NCI-H345 treated with DMSO at 0.1 percent for 48 hours (cell line): ENCODE results near the gene SVIL.
"Not testable (repeated sequence)": the region's sequence is repeated elsewhere in the genome, so short reads cannot be mapped to it uniquely, and the experiment has no call there.

Experiments used
- DNase-seq: peaks from one replicate; lab custom pipeline; 2025; ENCODE audit not compliant: unreplicated experiment; lab: John Stamatoyannopoulos, UW

The SVIL gene

GRCh38 chr10:29545122-29545521, 89.6 kb downstream of the SVIL start:
- no peak for DNase-seq

GRCh38 chr10:29543715-29544114, 91.1 kb downstream of the SVIL start:
- DNase-seq: no peak

- DNase-seq: no peak
Observed at GRCh38 chr10:29542723-29543122, 92.0 kb downstream of the SVIL start.

GRCh38 chr10:29541422-29542210, 93.2 kb downstream of the SVIL start:
- DNase-seq: no peak

GRCh38 chr10:29540016-29540415, 94.8 kb downstream of the SVIL start:
- DNase-seq: no peak

GRCh38 chr10:29539412-29539811, 95.4 kb downstream of the SVIL start:
- DNase-seq: no peak

GRCh38 chr10:29537799-29538198, 97.0 kb downstream of the SVIL start:
- DNase-seq: no peak

GRCh38 chr10:29536691-29537090, 98.1 kb downstream of the SVIL start:
- DNase-seq: not testable (repeated sequence)

GRCh38 chr10:29535778-29536453, 98.9 kb downstream of the SVIL start:
- no peak for DNase-seq

GRCh38 chr10:29535012-29535777, 99.6 kb downstream of the SVIL start:
- no peak for DNase-seq

- DNase-seq: no peak
Observed at GRCh38 chr10:29534590-29534989, 100.2 kb downstream of the SVIL start.

GRCh38 chr10:29533696-29534285, 101.0 kb downstream of the SVIL start:
- DNase-seq: no peak

GRCh38 chr10:29533046-29533445, 101.7 kb downstream of the SVIL start:
- DNase-seq: no peak

GRCh38 chr10:29532256-29532878, 102.4 kb downstream of the SVIL start:
- DNase-seq: no peak

GRCh38 chr10:29530112-29530976, 104.4 kb downstream of the SVIL start:
- DNase-seq: no peak

- DNase-seq: no peak
Observed at GRCh38 chr10:29529146-29529545, 105.6 kb downstream of the SVIL start.

- no peak for DNase-seq
Observed at GRCh38 chr10:29525762-29526161, 109.0 kb downstream of the SVIL start.

GRCh38 chr10:29524720-29525119, 110.1 kb downstream of the SVIL start:
- DNase-seq: no peak

- no peak for DNase-seq
Observed at GRCh38 chr10:29524294-29524693, 110.5 kb downstream of the SVIL start.

- no peak for DNase-seq
Observed at GRCh38 chr10:29522918-29523317, 111.9 kb downstream of the SVIL start.
